ENCODE measurements around the gene OPN4. TPM values are rescaled to one million over a fixed set of nuclear protein-coding genes. Genes with fewer than 3 reads are reported as not detected.

Gene OPN4
- total and polyA plus RNA-seq, 9 of the 15 experiments (the other 6 are each of a cell fraction or from before 2014, with no cell fraction given), result not detected

DNA sequence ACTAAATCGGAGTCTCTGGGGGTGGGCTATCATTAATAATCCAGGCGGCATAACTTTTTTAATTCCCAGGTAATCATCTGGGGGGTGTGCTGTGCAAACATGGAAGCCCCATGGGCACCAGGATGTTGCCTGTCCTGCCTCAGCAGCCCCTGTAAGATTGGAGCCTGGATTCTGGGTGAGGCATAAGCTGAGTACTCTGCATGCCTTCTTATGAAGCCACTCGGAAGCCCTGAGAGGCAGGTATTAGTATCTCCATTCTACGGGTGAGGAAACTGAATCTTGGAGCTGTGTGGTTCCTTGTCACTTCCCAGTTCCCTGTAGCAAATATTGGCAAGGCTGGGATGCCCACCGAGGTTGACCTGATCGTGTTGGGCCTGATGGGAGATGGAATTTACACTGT, 7.4 kb upstream of the OPN4 start:
- POLR2A ChIA-PET, result interaction anchor here (1.0 kb wide), 1 partner anchor 12 kb away, joined by 3 read pairs; no protein-coding TSS in a partner anchor
- in situ Hi-C loops (cut with MboI), result no loop called here
- no peak for ATAC-seq

More for the DNA sequence above, 7.4 kb upstream of the OPN4 start:
- 2% methylated on average over 6 of the region's 6 CpGs for WGBS (ENCODE audit: insufficient coverage, low coverage, missing lambda C conversion rate)
- H3K4me3 ChIP-seq, result no peak overlapping the region
- no peak overlapping the region for H3K27ac ChIP-seq (ENCODE audit: extremely low read depth, low read depth, low read length)
- peaks cover 4 to 47% of the 10 kb centered on the region in 2 experiments; a peak in 3 of 5 replicates for H3K27me3 ChIP-seq (ENCODE audit: control insufficient read depth in 2 of 2, insufficient read depth in 2 of 2, low read length in 2 of 2)
- no TSS peak for BruUV-seq (replicated peaks)
- no peaks in the 10 kb centered on the region for H3K36me3 ChIP-seq (ENCODE audit: control insufficient read depth, insufficient read depth, low read length)
- H3K9ac ChIP-seq (ENCODE audit: insufficient read depth in 1 of 2, low read depth in 2 of 2, low read length in 2 of 2), result no peak overlapping the region
- no peak for DNase-seq (ENCODE audit: extremely low read depth in 1 of 4, low spot score in 3 of 4)
- no peaks in the 10 kb centered on the region for H3K9me3 ChIP-seq (replicated peaks; ENCODE audit: control insufficient read depth, insufficient read depth, low read depth, low read length)
- H3K4me2 ChIP-seq (ENCODE audit: insufficient read depth, low read length), result no peak overlapping the region
- intact Hi-C loops (cut with micrococcal nuclease), result no loop called here
- CTCF ChIA-PET (ENCODE audit: low intra/inter-chr PET ratio), result no interaction called here
- H3K4me1 ChIP-seq (replicated peaks in 1 of 2; ENCODE audit: control insufficient read depth in 2 of 2, insufficient read depth in 2 of 2, low read length in 2 of 2), result no peaks in the 10 kb centered on the region; a peak in 1 of 5 replicates
- H3K79me2 ChIP-seq (ENCODE audit: control insufficient read depth, insufficient read depth, low read length), result no peaks in the 10 kb centered on the region
- no peak for FAIRE-seq
- H2AFZ ChIP-seq (ENCODE audit: low read depth, low read length), result no peak overlapping the region
- no peaks in the 10 kb centered on the region for H3K9me1 ChIP-seq (ENCODE audit: control insufficient read depth, insufficient read depth, low read length)
- no peaks in the 10 kb centered on the region for H4K20me1 ChIP-seq (replicated peaks; ENCODE audit: control insufficient read depth, insufficient read depth, low read length)
- TF ChIP-seq, protein P1, sequence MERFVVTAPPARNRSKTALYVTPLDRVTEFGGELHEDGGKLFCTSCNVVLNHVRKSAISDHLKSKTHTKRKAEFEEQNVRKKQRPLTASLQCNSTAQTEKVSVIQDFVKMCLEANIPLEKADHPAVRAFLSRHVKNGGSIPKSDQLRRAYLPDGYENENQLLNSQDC (CRISPR knock-in tag; IDR thresholded peaks at IDR 0.05), result no peak
- TF ChIP-seq, protein P2, sequence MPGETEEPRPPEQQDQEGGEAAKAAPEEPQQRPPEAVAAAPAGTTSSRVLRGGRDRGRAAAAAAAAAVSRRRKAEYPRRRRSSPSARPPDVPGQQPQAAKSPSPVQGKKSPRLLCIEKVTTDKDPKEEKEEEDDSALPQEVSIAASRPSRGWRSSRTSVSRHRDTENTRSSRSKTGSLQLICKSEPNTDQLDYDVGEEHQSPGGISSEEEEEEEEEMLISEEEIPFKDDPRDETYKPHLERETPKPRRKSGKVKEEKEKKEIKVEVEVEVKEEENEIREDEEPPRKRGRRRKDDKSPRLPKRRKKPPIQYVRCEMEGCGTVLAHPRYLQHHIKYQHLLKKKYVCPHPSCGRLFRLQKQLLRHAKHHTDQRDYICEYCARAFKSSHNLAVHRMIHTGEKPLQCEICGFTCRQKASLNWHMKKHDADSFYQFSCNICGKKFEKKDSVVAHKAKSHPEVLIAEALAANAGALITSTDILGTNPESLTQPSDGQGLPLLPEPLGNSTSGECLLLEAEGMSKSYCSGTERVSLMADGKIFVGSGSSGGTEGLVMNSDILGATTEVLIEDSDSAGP (CRISPR knock-in tag; IDR thresholded peaks at IDR 0.05), result no peak
